NOMO-1 treated with DMSO at 0.1 percent for 48 hours (cell line): ENCODE measurements around the gene SLC38A10.

Source experiments
- DNase-seq: peaks from one replicate; lab custom pipeline; 2025; ENCODE audit not compliant: unreplicated experiment; lab: John Stamatoyannopoulos, UW

SLC38A10 gene

GRCh38 chr17:81295031-81295675 lies at the start of gene SLC38A10:
Gene SLC38A10 (minus strand): TSS chr17:81295307. CDS start chr17:81294921, 386 bp downstream.
- DNase-seq: peak; percentile 87

DNA sequence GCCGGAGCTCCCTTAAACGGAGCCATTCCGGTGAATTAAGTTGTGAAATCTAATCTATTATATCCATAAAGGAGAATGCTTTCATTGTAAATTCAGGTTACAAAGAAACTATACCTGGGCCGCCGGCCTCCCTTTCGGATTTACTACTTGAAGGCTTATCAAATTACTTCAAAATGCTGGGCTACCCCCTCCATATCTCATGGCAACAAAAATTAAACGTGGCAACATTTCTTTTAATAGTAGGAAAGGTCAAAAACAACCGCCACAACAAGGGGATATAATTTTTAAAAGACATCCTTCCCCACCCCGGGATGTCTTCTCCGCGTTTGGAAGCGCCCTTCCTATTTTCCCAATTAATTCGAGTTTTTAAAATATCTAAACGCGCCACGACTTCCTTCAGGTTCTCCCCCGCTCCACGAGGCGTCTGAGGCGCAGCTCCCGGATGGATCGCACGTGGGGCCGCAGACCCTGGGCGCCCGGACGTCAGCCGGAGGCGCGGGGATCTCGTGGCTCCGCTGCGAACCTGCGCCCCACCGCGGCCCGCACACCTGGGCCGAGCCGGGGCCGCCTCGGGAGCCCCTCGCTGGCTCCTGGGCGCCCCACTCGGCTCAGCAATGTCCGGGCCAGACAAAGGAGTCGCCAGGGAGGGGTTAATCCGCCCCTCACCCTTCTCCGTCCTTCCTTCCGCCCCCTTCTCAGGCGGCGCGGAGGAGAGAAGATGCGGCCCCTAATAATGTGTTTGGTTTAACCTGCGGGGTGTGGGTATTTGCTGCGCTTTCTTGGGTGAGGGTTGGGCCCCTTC lies 47.4 kb upstream of the SLC38A10 start:
- DNase-seq: no peak

GRCh38 chr17:81341516-81342268 lies 46.6 kb upstream of the SLC38A10 start:
- no peak for DNase-seq

DNA sequence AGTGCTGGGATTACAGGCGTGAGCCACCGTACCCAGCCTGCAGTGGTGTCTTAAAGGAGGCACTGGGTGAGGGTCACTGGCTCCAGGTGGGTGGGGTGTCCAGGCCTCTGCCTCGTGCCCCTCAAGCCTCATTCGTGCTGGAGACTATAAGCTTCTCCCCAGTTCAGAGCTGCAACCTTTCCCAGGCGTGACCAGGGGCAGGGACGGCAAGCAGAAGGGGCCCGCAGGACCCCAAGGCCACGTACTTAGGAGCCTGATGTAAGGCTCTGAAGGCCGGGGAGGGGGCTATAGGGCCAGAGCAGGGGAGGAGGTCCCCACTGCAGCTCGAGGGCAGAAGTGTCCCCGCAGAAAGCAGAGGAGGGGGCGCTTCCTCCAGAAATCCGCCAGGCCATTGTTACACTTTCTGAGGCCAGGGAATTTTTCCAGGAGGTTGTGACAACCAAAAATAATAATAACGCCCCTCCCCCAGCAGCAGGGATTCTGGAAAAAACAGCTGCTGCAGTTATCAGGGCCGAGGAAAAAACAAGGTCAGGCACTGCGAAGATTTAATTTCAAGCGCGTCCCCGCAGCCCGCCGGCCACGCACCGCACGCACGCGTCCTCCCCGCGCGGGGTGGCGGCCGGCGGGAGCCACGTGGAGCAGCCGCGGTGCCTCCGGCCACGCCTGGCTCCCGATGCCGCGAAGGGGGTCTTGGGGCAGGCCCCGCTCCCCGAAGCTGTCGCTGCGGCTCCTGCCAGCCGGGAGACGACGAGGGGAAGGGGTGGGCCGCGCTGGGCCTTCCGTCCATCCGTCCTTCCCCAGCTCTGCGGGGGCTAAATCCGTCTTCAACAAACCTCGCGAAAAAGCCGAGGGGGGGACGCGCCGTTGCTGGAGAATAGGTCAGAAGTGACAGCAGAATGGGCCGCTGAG lies 45.8 kb upstream of the SLC38A10 start:
- no peak for DNase-seq

GRCh38 chr17:81339534-81340296 lies 44.6 kb upstream of the SLC38A10 start:
- no peak for DNase-seq

GRCh38 chr17:81339191-81339533 lies 44.1 kb upstream of the SLC38A10 start:
- DNase-seq: no peak

DNA sequence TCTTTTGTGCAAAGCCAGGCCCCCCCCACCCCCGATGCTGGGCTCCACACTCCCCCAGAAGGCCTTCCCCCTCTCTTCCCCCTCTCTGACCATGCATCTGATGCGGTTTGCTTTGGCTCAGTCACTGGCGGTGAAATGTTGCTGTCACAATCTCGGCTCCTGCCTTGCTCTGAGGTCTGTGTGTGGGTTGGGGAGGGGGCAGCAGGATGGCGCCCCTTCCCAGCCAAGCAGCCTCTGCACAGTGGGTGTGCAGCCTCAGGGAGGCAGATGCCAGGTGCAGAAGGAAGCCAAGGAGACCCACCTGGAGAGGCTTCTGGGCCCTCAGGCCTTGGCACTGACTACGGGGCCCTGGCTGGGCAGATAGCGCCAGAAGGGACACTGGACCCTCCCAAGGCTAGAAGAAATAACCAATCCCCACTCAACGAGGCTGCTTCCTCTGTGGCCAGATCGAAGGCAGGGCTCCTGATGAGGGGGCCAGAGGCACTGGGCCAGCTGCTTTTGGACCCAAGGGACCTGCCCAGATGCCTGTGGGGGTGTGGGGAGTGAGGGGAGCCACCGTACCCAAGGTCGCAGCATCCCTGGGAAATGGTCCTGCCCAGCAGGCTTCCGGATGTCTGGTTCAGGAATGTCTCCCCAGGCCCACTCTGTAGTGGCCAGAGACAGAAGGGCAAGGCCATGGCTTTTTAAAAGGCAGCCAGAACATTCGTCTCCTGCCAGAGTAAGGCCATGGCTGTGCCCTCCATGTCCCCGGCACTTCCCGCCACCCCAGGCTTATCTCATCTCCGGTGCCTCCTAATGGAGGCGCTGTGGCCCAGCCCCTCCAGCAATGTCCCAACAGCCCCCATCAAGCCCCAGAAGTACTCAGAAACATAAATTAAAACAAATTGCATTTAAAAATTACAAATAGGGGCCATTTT lies 43.4 kb upstream of the SLC38A10 start:
- no peak for DNase-seq

GRCh38 chr17:81337476-81337879 lies 42.4 kb upstream of the SLC38A10 start:
- no peak for DNase-seq

DNA sequence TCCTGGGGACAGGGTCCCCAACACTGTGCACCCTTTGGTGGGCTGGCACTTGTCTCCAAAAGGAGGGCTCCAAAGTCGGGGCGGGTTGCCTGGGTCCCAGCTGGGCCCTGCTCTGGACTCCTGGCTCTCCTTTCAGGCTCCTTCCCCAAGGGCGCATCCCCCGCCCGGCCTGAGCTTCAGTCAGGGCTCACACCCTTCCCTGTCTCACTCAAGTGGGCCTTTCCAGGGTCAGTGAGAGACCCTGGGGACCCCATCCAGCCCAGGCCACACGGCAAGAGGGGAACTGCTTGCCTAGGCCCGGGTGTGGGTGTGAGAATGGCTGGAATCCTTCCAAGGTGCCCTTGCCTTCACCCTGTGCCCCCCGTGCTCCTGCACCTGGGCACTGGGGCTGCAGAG lies 41.8 kb upstream of the SLC38A10 start:
- no peak for DNase-seq

DNA sequence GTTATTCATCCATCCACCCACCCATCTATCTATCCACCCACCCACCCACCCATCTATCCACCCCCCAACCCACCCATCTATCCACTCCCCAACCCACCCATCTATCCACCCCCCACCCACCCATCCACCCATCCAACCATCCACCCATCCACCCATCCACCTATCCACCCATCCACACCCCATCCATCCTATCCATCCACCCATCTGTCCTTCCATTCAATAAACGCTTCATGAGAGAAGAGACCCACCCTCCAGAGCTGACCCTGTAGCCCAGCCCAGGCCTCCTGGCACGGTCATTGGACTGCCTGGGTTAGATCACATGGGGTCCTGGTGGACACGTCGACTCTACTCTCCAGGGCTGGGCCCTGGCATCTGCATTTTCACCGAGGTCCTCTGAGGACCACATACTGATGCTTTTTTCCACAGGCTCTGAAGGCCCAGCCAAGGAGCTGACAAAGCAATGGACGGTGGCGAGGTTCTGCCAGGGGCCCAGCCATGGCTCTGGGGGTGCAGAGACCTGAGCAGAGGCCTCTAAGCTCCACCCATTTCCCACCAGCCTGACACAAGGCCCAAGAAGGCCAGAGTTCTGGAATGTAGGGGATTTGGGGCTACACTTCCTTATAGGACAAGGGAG lies 41.3 kb upstream of the SLC38A10 start:
- no peak for DNase-seq

- no peak for DNase-seq
Observed at GRCh38 chr17:81335773-81336157, 40.7 kb upstream of the SLC38A10 start.

DNA sequence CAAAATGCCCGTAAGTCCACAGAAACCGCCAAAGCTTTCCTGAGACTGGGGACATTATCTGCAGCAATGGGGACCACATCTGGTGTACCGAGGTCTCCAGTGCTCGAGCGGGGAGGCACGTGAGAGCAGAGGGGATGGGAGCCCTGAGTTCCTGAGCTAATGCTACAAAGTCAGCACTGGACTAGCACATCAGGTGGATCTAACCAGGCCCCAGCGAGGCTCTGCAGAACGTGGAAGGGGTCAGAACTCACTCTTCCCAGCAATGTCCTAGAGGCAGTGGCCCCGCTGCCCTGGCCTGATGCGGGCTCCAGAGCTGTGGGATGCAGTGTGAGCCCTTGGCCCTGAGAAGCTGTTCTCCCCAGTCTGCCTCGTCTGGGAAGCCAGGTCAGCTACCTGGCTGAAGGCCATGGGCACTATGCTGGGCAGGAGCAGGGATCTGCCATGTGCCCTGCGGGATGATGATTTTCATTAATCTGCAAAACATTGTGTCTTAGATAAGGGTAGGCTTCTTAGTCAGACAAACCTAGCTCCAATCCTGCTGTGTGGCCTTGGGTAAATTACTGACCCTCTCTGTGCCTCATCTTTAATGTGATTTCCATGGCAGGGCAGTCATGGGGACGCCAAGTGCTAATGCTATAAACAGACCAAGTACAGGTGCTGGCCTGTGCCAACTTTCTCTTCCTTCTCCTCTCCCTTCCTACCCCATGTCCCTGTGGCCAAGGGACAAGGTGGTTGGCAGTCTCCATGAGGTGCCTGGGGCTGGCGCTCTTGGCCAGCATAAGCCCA lies 40.1 kb upstream of the SLC38A10 start:
- DNase-seq: no peak

DNA sequence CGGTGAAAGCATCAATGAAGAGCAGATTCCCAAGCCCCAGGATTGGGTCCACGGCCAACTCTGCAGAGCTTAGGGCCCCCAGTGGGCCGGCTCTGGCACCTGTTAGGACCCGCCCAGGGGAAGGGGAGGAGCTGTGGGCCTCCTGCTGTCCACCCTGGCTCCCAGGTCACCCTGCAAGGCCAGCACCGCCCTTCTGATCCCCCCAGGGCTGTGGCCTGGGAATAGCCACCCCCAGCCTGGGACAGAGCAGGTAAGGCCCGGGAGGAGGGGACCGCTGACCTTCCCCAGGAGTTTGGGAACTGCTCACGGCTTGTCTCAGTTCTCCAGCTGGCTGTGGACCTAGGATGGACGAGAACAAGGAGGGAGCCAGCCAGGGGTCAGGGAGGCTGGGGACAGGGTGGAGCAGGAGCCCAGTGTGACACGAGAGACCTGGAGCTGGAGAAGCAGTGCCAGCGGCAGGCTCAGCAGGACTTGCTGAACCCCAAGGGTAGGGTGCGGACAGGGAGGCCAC lies 39.3 kb upstream of the SLC38A10 start:
- no peak for DNase-seq

- DNase-seq: no peak
Observed at GRCh38 chr17:81333616-81334368, 38.7 kb upstream of the SLC38A10 start.

- DNase-seq: no peak
Observed at GRCh38 chr17:81332914-81333528, 37.9 kb upstream of the SLC38A10 start.

- no peak for DNase-seq
Observed at GRCh38 chr17:81332118-81332834, 37.2 kb upstream of the SLC38A10 start.
